B cell (primary cell): Measurements from ENCODE around the gene CHST11. TPM values are rescaled to one million over a fixed set of nuclear protein-coding genes. Genes with fewer than 3 reads are reported as not detected.

Experiments
- ATAC-seq: fragments of 200-7000 bp; cut with Tn5 transposase; one replicate; pipeline ENCODE4 v1.10.0; 2021; ENCODE audit warnings: low read depth, mild to moderate bottlenecking, moderate number of reproducible peaks, moderate library complexity
- CTCF ChIA-PET: fragments of 350-600 bp; sonication (Branson Sonifier 250); formaldehyde crosslinking; loops from one replicate; lab custom pipeline; 2021; ENCODE audit warnings: antibody characterized with exemption, inconsistent platforms; lab: Charles Lee
- POLR2A ChIA-PET: fragments of 350-600 bp; sonication (Branson Sonifier 250); formaldehyde crosslinking; loops from one replicate; lab custom pipeline; 2021; ENCODE audit warnings: antibody characterized with exemption; lab: Charles Lee
- DNase-seq: peaks from one replicate; pipeline ENCODE4 v3.0.0; 2013
- H2AFZ ChIP-seq: 2 replicates; pipeline ENCODE4 v1.6.1; 2012; ENCODE audit warnings: mild to moderate bottlenecking, low read depth, low read length; ENCODE audit not compliant: insufficient read depth, poor library complexity, severe bottlenecking
- H3K27ac ChIP-seq, 2 donors: 1 replicate in 1 of 2; 2 replicates in 1 of 2; pipeline ENCODE4 v1.5.1; 2012 to 2013; ENCODE audit warnings: low read length in 2 of 2, mild to moderate bottlenecking in 2 of 2, moderate library complexity in 1 of 2
- H3K27me3 ChIP-seq, 4 experiments: fragments of 200-600 bp in 1 of 4; sonication (generic) in 1 of 4; replicated peaks in 1 of 4; 1 replicate in 2 of 4; 2 replicates in 2 of 4; pipeline versions ENCODE4 v1.6.1 to v1.7.0; 2013 to 2016; ENCODE audit warnings: low read length in 3 of 4, mild to moderate bottlenecking in 2 of 4, mixed read lengths in 1 of 4, moderate library complexity in 1 of 4; ENCODE audit not compliant: insufficient read depth in 4 of 4, control insufficient read depth in 3 of 4; ENCODE audit errors: control extremely low read depth in 1 of 4
- H3K36me3 ChIP-seq, 2 experiments: replicated peaks in 1 of 2; 1 replicate in 1 of 2; 2 replicates in 1 of 2; pipeline versions ENCODE4 v1.6.1 to v1.7.1; 2013; ENCODE audit warnings: low read length in 1 of 2; ENCODE audit not compliant: insufficient read depth in 2 of 2, control insufficient read depth in 1 of 2; ENCODE audit errors: control extremely low read depth in 1 of 2, extremely low read depth in 1 of 2
- H3K4me1 ChIP-seq, 2 donors: fragments of 200-600 bp in 1 of 2; sonication (generic) in 1 of 2; 1 replicate in 1 of 2; 2 replicates in 1 of 2; pipeline versions ENCODE4 v1.5.1 to v1.6.1; 2013 to 2017; ENCODE audit warnings: low read length in 2 of 2; ENCODE audit not compliant: control insufficient read depth in 2 of 2, insufficient read depth in 2 of 2
- H3K4me2 ChIP-seq: replicated peaks from 2 replicates; pipeline ENCODE3; 2012; ENCODE audit warnings: mild to moderate bottlenecking, low read depth, low read length; ENCODE audit not compliant: poor library complexity, severe bottlenecking
- H3K4me3 ChIP-seq, 5 experiments: fragments of 200-600 bp in 1 of 5; sonication (generic) in 1 of 5; 1 replicate in 3 of 5; 2 replicates in 2 of 5; pipeline versions ENCODE4 v1.5.1 to v1.7.0; 2011 to 2016; ENCODE audit warnings: low read length in 4 of 5, mild to moderate bottlenecking in 4 of 5, low read depth in 2 of 5, control low read depth in 1 of 5, moderate library complexity in 1 of 5; ENCODE audit not compliant: insufficient read depth in 1 of 5; ENCODE audit errors: control extremely low read depth in 1 of 5, extremely low read depth in 1 of 5
- H3K79me2 ChIP-seq: fragments of 200-600 bp; sonication (generic); one replicate; pipeline ENCODE4 v1.6.0; 2016; ENCODE audit warnings: low read length; ENCODE audit not compliant: control insufficient read depth, insufficient read depth
- H3K9ac ChIP-seq: fragments of 200-600 bp; sonication (generic); 2 replicates; pipeline ENCODE4 v1.6.1; 2017; ENCODE audit warnings: mild to moderate bottlenecking, low read length, moderate library complexity
- H3K9me3 ChIP-seq, 3 donors: one replicate each; pipeline versions ENCODE4 v1.6.1 to v1.7.1; 2013; ENCODE audit warnings: low read length in 2 of 3; ENCODE audit not compliant: control insufficient read depth in 2 of 3, insufficient read depth in 1 of 3; ENCODE audit errors: control extremely low read depth in 1 of 3
- H4K20me1 ChIP-seq: 2 replicates; pipeline ENCODE4 v1.6.0; 2012; ENCODE audit warnings: mild to moderate bottlenecking, low read length; ENCODE audit not compliant: insufficient read depth, control insufficient read depth, poor library complexity, severe bottlenecking
- H3K27ac Mint-ChIP-seq: one replicate; pipeline ENCODE4 v1.8.0; 2021; ENCODE audit warnings: mixed read lengths
- H3K27me3 Mint-ChIP-seq: one replicate; pipeline ENCODE4 v1.8.0; 2021; ENCODE audit warnings: mixed read lengths
- H3K4me1 Mint-ChIP-seq: one replicate; pipeline ENCODE4 v1.8.0; 2021; ENCODE audit warnings: mixed read lengths
- H3K4me3 Mint-ChIP-seq: one replicate; pipeline ENCODE4 v1.8.0; 2021; ENCODE audit warnings: mixed read lengths
- H3K9me3 Mint-ChIP-seq: one replicate; pipeline ENCODE4 v1.8.0; 2022; ENCODE audit warnings: mixed read lengths; ENCODE audit not compliant: insufficient read depth
- EZH2 ChIP-seq: IDR thresholded peaks from 2 replicates; pipeline ENCODE4 v1.6.1; 2012; ENCODE audit warnings: borderline replicate concordance, low read depth, mild to moderate bottlenecking, moderate library complexity, low read length; ENCODE audit not compliant: insufficient read depth, poor library complexity, severe bottlenecking
- WGBS: methylation state at CpG from one replicate; pipeline ENCODE4 v1.1.5; 2013; ENCODE audit warnings: missing lambda C conversion rate; ENCODE audit not compliant: insufficient coverage; 5-methylcytosine and 5-hydroxymethylcytosine counted together
- intact Hi-C: fragments of 100-400 bp; cut with micrococcal nuclease; formaldehyde crosslinking; loops from one replicate; pipeline ENCODE4 v1.10.0; 2022
- polyA plus RNA-seq: library from polyadenylated mRNA; depleted of rRNA; stranded (reverse); fragments of >200 nt; gene quantifications from 2 replicates; pipeline ENCODE4 v1.2.3, GENCODE V29; 2012
- total RNA-seq, 2 donors: library from RNA; stranded (reverse); fragments of 120-200 nt in 1 of 2; gene quantifications; 1 replicate in 1 of 2; 2 replicates in 1 of 2; pipeline versions ENCODE4 v1.2.3 to v1.2.4, GENCODE V29; 2013 to 2022
- TF ChIP-seq, protein P1 (sequence below): fragments of 200-600 bp; IDR thresholded peaks from one replicate; pipeline ENCODE4 v1.8.0; 2022; ENCODE audit warnings: antibody characterized with exemption, mild to moderate bottlenecking

CHST11 gene
- total and polyA plus RNA-seq, 2 donors (not counting 1 experiment from before 2014, with no cell fraction given), result 46.3 to 152 TPM

DNA sequence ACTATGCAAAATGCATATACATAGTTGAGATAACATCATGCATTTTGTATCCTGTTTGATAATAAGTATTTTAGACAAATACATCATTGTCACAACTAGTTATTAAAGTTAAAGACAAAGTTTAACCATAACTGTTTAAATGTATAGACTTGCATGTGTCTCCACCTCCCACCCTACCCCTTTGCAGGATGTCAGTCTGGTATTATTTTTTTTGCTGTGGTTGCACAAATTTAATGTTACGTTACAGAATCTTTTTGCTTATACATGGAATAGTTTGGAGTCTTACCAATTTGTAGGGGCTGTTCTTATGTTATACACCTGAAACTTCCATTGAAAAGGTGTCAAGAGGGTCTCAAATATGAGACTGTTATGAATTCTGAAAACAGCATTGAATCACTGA is 5.6 kb downstream of the CHST11 start:
- ATAC-seq (no peak), DNase-seq (no peak)
- Histone ChIP-seq H3K4me2 (peak overlapping the region; percentile 73), H3K9me3 (no peaks in the 10 kb centered on the region), H3K4me3 (peak overlapping the region in 1 of 5 experiments; percentile 52), H3K27me3 (no peaks in the 10 kb centered on the region), H3K9ac (peak overlapping the region; percentile 41), H4K20me1 (no peaks in the 10 kb centered on the region), H3K79me2 (peaks cover 90% of the 10 kb centered on the region), H3K4me1 (peaks cover 76 to 85% of the 10 kb centered on the region in 2 donors), H3K36me3 (no peaks in the 10 kb centered on the region), H2AFZ (no peak overlapping the region), H3K27ac (peak overlapping the region; percentile 68 to 87)
- peaks cover 69% of the 10 kb centered on the region for H3K4me1 Mint-ChIP-seq
- no peaks in the 10 kb centered on the region for H3K27me3 Mint-ChIP-seq
- H3K9me3 Mint-ChIP-seq, result no peaks in the 10 kb centered on the region
- peak overlapping the region; percentile 75 for H3K27ac Mint-ChIP-seq
- CTCF ChIA-PET, result interaction anchor here (0.8 to 1.0 kb wide), 2 partner anchors 101 to 181 kb away, joined by 3 to 4 read pairs; no protein-coding TSS in a partner anchor
- intact Hi-C loops, result no loop called here
- POLR2A ChIA-PET, result interaction anchor here (1.5 kb wide), 1 partner anchor 16 kb away, joined by 3 read pairs; no protein-coding TSS in a partner anchor
- no CpG with 5 or more reads among the region's 1 CpG for WGBS
- H3K4me3 Mint-ChIP-seq, result peak overlapping the region; percentile 65
- TF ChIP-seq EZH2, result no peak
- TF ChIP-seq, protein P1, sequence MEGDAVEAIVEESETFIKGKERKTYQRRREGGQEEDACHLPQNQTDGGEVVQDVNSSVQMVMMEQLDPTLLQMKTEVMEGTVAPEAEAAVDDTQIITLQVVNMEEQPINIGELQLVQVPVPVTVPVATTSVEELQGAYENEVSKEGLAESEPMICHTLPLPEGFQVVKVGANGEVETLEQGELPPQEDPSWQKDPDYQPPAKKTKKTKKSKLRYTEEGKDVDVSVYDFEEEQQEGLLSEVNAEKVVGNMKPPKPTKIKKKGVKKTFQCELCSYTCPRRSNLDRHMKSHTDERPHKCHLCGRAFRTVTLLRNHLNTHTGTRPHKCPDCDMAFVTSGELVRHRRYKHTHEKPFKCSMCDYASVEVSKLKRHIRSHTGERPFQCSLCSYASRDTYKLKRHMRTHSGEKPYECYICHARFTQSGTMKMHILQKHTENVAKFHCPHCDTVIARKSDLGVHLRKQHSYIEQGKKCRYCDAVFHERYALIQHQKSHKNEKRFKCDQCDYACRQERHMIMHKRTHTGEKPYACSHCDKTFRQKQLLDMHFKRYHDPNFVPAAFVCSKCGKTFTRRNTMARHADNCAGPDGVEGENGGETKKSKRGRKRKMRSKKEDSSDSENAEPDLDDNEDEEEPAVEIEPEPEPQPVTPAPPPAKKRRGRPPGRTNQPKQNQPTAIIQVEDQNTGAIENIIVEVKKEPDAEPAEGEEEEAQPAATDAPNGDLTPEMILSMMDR, result no peak

DNA sequence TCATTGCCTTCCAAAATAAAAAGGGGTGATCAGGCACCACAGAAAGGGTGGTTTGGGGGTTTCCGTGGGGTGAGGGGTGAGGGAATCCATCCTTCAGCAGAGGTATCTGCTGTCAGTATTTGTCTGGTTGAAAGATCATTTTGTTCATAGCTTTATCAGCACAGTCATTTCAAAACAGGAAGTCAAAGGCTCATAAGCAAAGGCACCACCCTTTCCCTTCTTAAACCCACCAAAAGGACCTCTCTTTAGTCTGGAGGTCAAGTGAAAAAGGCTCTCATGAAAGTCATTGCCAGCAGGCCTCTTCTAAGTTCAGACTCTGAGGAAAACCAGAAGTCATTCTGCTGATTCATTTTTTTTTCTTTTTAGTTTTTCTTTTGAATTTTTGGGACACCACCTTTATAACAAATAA is 6.2 kb downstream of the CHST11 start:
- Mint-ChIP-seq H3K27ac (peak overlapping the region; percentile 87), H3K4me3 (peak overlapping the region; percentile 79), H3K9me3 (no peaks in the 10 kb centered on the region), H3K27me3 (no peaks in the 10 kb centered on the region), H3K4me1 (peaks cover 75% of the 10 kb centered on the region)
- ChIA-PET POLR2A (interaction anchor here (1.5 kb wide), 1 partner anchor 15 kb away, joined by 3 read pairs; no protein-coding TSS in a partner anchor), CTCF (interaction anchor here (1.0 kb wide), 1 partner anchor 181 kb away, joined by 4 read pairs; no protein-coding TSS in a partner anchor)
- WGBS, result no CpG with 5 or more reads among the region's 1 CpG
- H3K4me3 ChIP-seq, result peak overlapping the region in 4 of 5 experiments; percentile 11 to 52 (median 18)
- peak overlapping the region; percentile 68 to 87 for H3K27ac ChIP-seq
- peaks cover 90% of the 10 kb centered on the region for H3K79me2 ChIP-seq
- TF ChIP-seq, protein P1, result no peak
- no peak for TF ChIP-seq EZH2
- H3K9ac ChIP-seq, result peak overlapping the region; percentile 41
- H3K9me3 ChIP-seq, result no peaks in the 10 kb centered on the region
- H3K27me3 ChIP-seq, result no peaks in the 10 kb centered on the region
- peak; percentile 56 for ATAC-seq
- no peaks in the 10 kb centered on the region for H3K36me3 ChIP-seq
- peak overlapping the region; percentile 13 for H2AFZ ChIP-seq
- peak; percentile 83 for DNase-seq
- H3K4me2 ChIP-seq, result peak overlapping the region; percentile 73
- H3K4me1 ChIP-seq, result peaks cover 82 to 91% of the 10 kb centered on the region in 2 donors
- intact Hi-C loops, result no loop called here
- no peaks in the 10 kb centered on the region for H4K20me1 ChIP-seq
